NCI-H2196 (cell line): ENCODE data around the gene ACTR3.

Experiments
- DNase-seq: peaks from one replicate; lab custom pipeline; 2025; ENCODE audit not compliant: unreplicated experiment; lab: John Stamatoyannopoulos, UW

Gene ACTR3

GRCh38 chr2:113996671-113997594 lies 107.0 kb downstream of the ACTR3 start:
- no peak for DNase-seq

- DNase-seq = no peak
Measured at GRCh38 chr2:114001152-114001551, 111.3 kb downstream of the ACTR3 start.

GRCh38 chr2:114001937-114002336 lies 112.0 kb downstream of the ACTR3 start:
- DNase-seq = no peak

GRCh38 chr2:114005110-114005783 lies 115.4 kb downstream of the ACTR3 start:
- DNase-seq = no peak

GRCh38 chr2:114006460-114006859 lies 116.6 kb downstream of the ACTR3 start:
- no peak for DNase-seq

- DNase-seq = no peak
Measured at GRCh38 chr2:114007436-114007835, 117.5 kb downstream of the ACTR3 start.

GRCh38 chr2:114008720-114009119 lies 118.8 kb downstream of the ACTR3 start:
- DNase-seq = no peak

- DNase-seq = no peak
Measured at GRCh38 chr2:114009205-114009944, 119.5 kb downstream of the ACTR3 start.

GRCh38 chr2:114010001-114010400 lies 120.1 kb downstream of the ACTR3 start:
- no peak for DNase-seq

- DNase-seq = no peak
Measured at GRCh38 chr2:114011713-114012112, 121.8 kb downstream of the ACTR3 start.
